ENCODE measurements around the gene TEX53.

Gene TEX53

GRCh38 chr9:114634387-114634786, 23.2 kb downstream of the TEX53 start:
- peaks cover 6% of the 10 kb centered on the region for H3K36me3 ChIP-seq (ENCODE audit: insufficient read depth, low read length)
- no peaks in the 10 kb centered on the region for H3K9me3 ChIP-seq (ENCODE audit: control insufficient read depth, insufficient read depth, low read length)
- no peak overlapping the region for H3K9ac ChIP-seq (ENCODE audit: low read depth, low read length)
- no peaks in the 10 kb centered on the region for H3K4me1 ChIP-seq (ENCODE audit: insufficient read depth, low read length)

GRCh38 chr9:114633438-114634089, 24.0 kb downstream of the TEX53 start:
- H3K9me3 ChIP-seq (ENCODE audit: control insufficient read depth, insufficient read depth, low read length), result no peaks in the 10 kb centered on the region
- H3K36me3 ChIP-seq (ENCODE audit: insufficient read depth, low read length), result peaks cover 6% of the 10 kb centered on the region
- no peak overlapping the region for H3K9ac ChIP-seq (ENCODE audit: low read depth, low read length)
- no peaks in the 10 kb centered on the region for H3K4me1 ChIP-seq (ENCODE audit: insufficient read depth, low read length)

DNA sequence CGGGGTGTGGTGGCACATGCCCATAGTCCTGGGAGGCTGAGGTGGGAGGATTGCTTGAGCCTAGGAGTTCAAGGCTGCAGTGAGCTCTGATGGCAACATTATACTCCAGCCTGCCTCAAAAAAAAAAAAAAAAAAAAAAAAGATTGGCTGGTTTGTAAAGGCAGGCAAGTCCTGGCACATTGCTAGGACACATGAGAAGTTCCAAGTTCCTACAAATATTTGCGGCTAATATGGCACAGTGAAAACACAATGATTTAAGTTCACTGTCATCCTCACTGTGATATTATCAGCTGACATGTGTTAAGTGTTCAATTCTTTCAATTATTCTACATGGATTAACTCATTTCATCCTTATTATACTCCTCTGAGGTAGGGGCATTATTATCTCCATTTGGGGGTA, 26.4 kb downstream of the TEX53 start:
- H3K36me3 ChIP-seq (ENCODE audit: insufficient read depth, low read length), result peaks cover 3% of the 10 kb centered on the region; the same call in 1 of the 2 replicates
- H3K9ac ChIP-seq (ENCODE audit: low read depth, low read length), result no peak overlapping the region
- H3K9me3 ChIP-seq (ENCODE audit: control insufficient read depth, insufficient read depth, low read length), result no peaks in the 10 kb centered on the region
- no peaks in the 10 kb centered on the region for H3K4me1 ChIP-seq (ENCODE audit: insufficient read depth, low read length)

DNA sequence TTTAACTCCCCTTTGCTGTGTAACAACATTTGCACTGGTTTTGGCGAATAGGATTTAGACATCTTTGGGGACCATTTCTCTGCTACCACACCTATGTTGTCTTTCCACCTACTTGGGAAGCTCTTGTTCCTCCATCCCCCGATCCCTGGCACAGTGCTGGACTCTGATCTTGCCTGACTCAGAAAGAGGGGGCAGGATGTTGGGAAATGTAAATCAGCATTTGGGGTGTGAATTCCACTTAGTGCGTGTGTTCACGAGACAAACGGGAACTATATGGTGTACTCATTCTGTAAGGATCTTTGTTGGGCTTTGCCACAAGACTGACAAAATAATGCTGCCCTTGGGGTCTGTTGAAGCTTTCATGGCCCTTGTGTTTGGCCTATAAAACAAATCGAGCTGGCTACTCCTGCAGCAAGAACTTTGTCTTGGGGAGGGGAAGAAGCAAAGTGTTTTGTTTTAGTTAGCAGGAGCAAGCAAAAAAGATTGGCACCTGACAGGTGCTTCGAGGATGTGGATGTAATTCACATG, 28.0 kb downstream of the TEX53 start:
- no peaks in the 10 kb centered on the region for H3K4me1 ChIP-seq (ENCODE audit: insufficient read depth, low read length)
- H3K9ac ChIP-seq (ENCODE audit: low read depth, low read length), result no peak overlapping the region
- peaks cover 3% of the 10 kb centered on the region; the same call in 1 of the 2 replicates for H3K36me3 ChIP-seq (ENCODE audit: insufficient read depth, low read length)
- no peaks in the 10 kb centered on the region for H3K9me3 ChIP-seq (ENCODE audit: control insufficient read depth, insufficient read depth, low read length)

- H3K4me1 ChIP-seq (ENCODE audit: insufficient read depth, low read length), result no peaks in the 10 kb centered on the region
- no peaks in the 10 kb centered on the region for H3K9me3 ChIP-seq (ENCODE audit: control insufficient read depth, insufficient read depth, low read length)
- H3K9ac ChIP-seq (ENCODE audit: low read depth, low read length), result no peak overlapping the region
- H3K36me3 ChIP-seq (ENCODE audit: insufficient read depth, low read length), result no peaks in the 10 kb centered on the region; the same call in 1 of the 2 replicates
Observed at GRCh38 chr9:114627553-114627952, 30.1 kb downstream of the TEX53 start.

- no peaks in the 10 kb centered on the region for H3K4me1 ChIP-seq (ENCODE audit: insufficient read depth, low read length)
- no peaks in the 10 kb centered on the region for H3K9me3 ChIP-seq (ENCODE audit: control insufficient read depth, insufficient read depth, low read length)
- H3K9ac ChIP-seq (ENCODE audit: low read depth, low read length), result no peak overlapping the region
- H3K36me3 ChIP-seq (ENCODE audit: insufficient read depth, low read length), result no peaks in the 10 kb centered on the region; the same call in 1 of the 2 replicates
Observed at GRCh38 chr9:114626415-114627020, 31.1 kb downstream of the TEX53 start.

DNA sequence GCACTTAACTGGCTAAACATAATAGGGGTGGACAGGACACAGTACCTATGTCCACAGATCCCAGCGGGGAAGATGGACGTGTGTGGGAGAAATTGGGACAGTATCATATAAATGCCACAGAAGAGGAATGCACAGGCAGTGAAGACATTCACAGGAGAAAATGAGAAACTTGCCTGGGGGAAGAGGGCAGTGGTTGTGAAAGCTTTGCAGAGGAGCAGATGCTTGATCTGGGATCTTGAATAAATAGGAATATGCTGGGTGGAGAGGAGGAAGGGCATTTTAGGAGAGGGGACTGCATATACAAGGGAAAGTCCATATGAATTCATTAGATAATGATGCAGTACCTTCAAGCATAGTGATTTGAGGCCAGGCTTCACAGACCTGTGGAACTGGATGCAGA, 32.9 kb downstream of the TEX53 start:
- H3K9ac ChIP-seq (ENCODE audit: low read depth, low read length), result no peak overlapping the region
- H3K4me1 ChIP-seq (ENCODE audit: insufficient read depth, low read length), result no peaks in the 10 kb centered on the region
- H3K36me3 ChIP-seq (ENCODE audit: insufficient read depth, low read length), result no peaks in the 10 kb centered on the region; the same call in 1 of the 2 replicates
- H3K9me3 ChIP-seq (ENCODE audit: control insufficient read depth, insufficient read depth, low read length), result no peaks in the 10 kb centered on the region

GRCh38 chr9:114621975-114622609, 35.5 kb downstream of the TEX53 start:
- Histone ChIP-seq H3K9ac (ENCODE audit: low read depth, low read length) (no peak overlapping the region), H3K4me1 (ENCODE audit: insufficient read depth, low read length) (no peaks in the 10 kb centered on the region), H3K36me3 (ENCODE audit: insufficient read depth, low read length) (peaks cover 3% of the 10 kb centered on the region; the same call in 1 of the 2 replicates), H3K9me3 (ENCODE audit: control insufficient read depth, insufficient read depth, low read length) (no peaks in the 10 kb centered on the region)

DNA sequence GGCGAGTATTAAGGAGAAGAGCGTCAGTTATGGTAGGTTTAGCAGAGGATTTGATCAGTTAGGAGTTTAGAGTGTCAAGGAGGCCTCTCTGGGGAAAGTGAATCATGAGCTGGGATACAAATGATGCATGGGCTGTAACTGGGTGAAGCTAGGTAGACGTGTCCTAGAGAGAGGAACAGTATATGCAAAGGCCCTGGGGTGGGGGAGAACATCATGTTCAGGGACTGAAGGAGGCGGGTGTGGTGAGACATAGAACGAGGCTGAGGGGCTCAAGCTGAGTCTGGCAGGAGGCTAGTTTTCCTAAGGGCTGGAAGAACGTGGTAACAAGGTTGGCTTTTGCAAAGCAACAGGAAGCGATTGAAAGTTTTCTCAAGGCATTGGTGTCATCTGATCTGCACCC, 36.0 kb downstream of the TEX53 start:
- H3K4me1 ChIP-seq (ENCODE audit: insufficient read depth, low read length), result no peaks in the 10 kb centered on the region
- peaks cover 3% of the 10 kb centered on the region; the same call in 1 of the 2 replicates for H3K36me3 ChIP-seq (ENCODE audit: insufficient read depth, low read length)
- H3K9me3 ChIP-seq (ENCODE audit: control insufficient read depth, insufficient read depth, low read length), result no peaks in the 10 kb centered on the region
- H3K9ac ChIP-seq (ENCODE audit: low read depth, low read length), result no peak overlapping the region

DNA sequence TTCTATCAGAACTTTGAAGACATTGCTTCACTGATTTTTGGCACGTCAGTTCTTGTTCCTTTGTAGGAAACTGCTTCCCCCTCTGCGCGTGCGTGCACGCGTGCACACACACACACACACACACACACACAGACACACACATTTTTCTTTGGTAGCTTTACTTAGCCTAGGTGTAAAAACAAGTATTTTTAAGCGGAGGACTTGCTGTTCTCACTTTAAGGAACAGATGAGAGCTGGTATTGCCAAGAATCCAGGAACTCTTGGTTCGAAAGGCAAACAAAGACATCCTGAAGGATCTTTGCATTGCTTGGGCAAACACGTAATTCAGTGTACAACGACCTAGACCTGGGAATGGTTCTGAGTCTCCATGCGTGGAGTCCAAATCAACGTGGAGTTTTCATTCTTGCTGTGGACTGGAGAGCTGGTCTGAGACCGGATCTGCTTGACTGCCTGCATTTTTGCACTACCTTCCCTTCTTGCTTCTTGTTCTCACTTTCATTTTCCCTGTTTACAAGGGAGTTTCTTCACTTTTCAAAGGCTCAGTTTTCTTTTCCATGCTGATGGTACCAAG, 38.3 kb downstream of the TEX53 start:
- H3K9me3 ChIP-seq (ENCODE audit: control insufficient read depth, insufficient read depth, low read length), result no peaks in the 10 kb centered on the region
- no peaks in the 10 kb centered on the region for H3K4me1 ChIP-seq (ENCODE audit: insufficient read depth, low read length)
- no peak overlapping the region for H3K9ac ChIP-seq (ENCODE audit: low read depth, low read length)
- peaks cover 3% of the 10 kb centered on the region; the same call in 1 of the 2 replicates for H3K36me3 ChIP-seq (ENCODE audit: insufficient read depth, low read length)

- Histone ChIP-seq H3K9me3 (ENCODE audit: control insufficient read depth, insufficient read depth, low read length) (no peaks in the 10 kb centered on the region), H3K9ac (ENCODE audit: low read depth, low read length) (no peak overlapping the region), H3K36me3 (ENCODE audit: insufficient read depth, low read length) (peaks cover 3% of the 10 kb centered on the region; the same call in 1 of the 2 replicates), H3K4me1 (ENCODE audit: insufficient read depth, low read length) (peaks cover 10% of the 10 kb centered on the region; the same call in 1 of the 2 replicates)
Observed at GRCh38 chr9:114616684-114617520, 40.7 kb downstream of the TEX53 start.

DNA sequence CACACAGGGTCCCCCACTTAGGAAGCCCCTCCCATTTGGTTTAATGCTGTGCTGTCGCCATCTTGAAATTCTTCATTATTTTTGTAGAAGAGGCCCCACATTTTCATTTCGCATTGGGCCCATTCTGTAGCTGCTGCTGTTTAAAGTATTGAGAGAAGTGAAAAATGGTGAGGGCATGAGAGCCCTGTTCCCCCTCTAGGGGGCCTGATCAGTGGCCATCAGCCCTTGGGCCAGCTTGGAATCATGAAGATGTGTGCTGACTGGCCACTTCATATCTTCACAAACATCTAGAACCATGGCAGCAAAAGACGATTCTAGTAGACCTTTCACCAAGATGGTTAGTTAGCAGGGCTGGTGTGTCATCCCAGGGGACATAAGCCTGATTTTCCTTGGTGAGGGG, 43.2 kb downstream of the TEX53 start:
- Histone ChIP-seq H3K36me3 (ENCODE audit: insufficient read depth, low read length) (peaks cover under 1% of the 10 kb centered on the region; the same call in 1 of the 2 replicates), H3K9me3 (ENCODE audit: control insufficient read depth, insufficient read depth, low read length) (no peaks in the 10 kb centered on the region), H3K9ac (ENCODE audit: low read depth, low read length) (no peak overlapping the region), H3K4me1 (ENCODE audit: insufficient read depth, low read length) (peaks cover 10% of the 10 kb centered on the region; the same call in 1 of the 2 replicates)

DNA sequence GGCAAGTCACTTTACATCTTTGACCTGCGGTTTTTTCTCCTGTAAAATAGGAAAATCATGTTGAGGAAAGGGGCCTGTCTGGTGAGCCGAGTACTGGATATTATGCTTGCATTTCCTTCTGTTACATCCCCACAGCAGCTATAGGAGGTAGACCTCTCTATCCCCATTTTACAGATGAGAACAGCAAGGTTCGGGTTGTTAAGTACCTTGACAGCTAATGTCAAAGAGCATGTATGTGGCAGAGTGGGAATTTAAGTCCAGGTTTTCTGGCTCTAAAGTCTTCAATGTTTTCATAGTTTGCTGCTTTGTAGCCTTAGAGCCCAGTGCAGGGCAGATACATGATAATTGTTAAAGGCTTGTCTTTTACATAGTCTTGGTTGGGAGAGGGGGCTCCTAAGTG, 43.7 kb downstream of the TEX53 start:
- Histone ChIP-seq H3K9me3 (ENCODE audit: control insufficient read depth, insufficient read depth, low read length) (no peaks in the 10 kb centered on the region), H3K4me1 (ENCODE audit: insufficient read depth, low read length) (peaks cover 10% of the 10 kb centered on the region; the same call in 1 of the 2 replicates), H3K36me3 (ENCODE audit: insufficient read depth, low read length) (no peaks in the 10 kb centered on the region), H3K9ac (ENCODE audit: low read depth, low read length) (no peak overlapping the region)

GRCh38 chr9:114613087-114613486, 44.5 kb downstream of the TEX53 start:
- H3K9ac ChIP-seq (ENCODE audit: low read depth, low read length), result no peak overlapping the region
- H3K4me1 ChIP-seq (ENCODE audit: insufficient read depth, low read length), result peaks cover 10% of the 10 kb centered on the region; the same call in 1 of the 2 replicates
- no peaks in the 10 kb centered on the region for H3K36me3 ChIP-seq (ENCODE audit: insufficient read depth, low read length)
- no peaks in the 10 kb centered on the region for H3K9me3 ChIP-seq (ENCODE audit: control insufficient read depth, insufficient read depth, low read length)
